HUES64 (cell line): ENCODE results near the gene SLC35B2.

Experiments used
- H3K27ac ChIP-seq: 2 replicates; pipeline ENCODE4 v1.7.0; 2013; ENCODE audit warnings: low read depth, low read length, inconsistent platforms
- H3K27me3 ChIP-seq: 2 replicates; pipeline ENCODE4 v1.6.1; 2013; ENCODE audit warnings: mild to moderate bottlenecking, low read length; ENCODE audit not compliant: insufficient read depth
- H3K36me3 ChIP-seq: 2 replicates; pipeline ENCODE4 v1.6.1; 2013; ENCODE audit warnings: mild to moderate bottlenecking, low read length; ENCODE audit not compliant: insufficient read depth
- H3K4me1 ChIP-seq: 2 replicates; pipeline ENCODE4 v1.6.1; 2013; ENCODE audit warnings: mild to moderate bottlenecking, low read length, moderate library complexity; ENCODE audit not compliant: insufficient read depth
- H3K4me3 ChIP-seq: 2 replicates; pipeline ENCODE4 v1.5.1; 2013; ENCODE audit warnings: mild to moderate bottlenecking, low read length, moderate library complexity
- H3K9ac ChIP-seq: 2 replicates; pipeline ENCODE4 v1.6.1; 2013; ENCODE audit warnings: mild to moderate bottlenecking, low read depth, low read length
- H3K9me3 ChIP-seq: 2 replicates; pipeline ENCODE4 v1.6.1; 2013; ENCODE audit warnings: low read depth, low read length; ENCODE audit not compliant: insufficient read depth
- WGBS: fragments of 150-250, 120-280 bp; methylation state at CpG from one replicate; pipeline ENCODE4 v1.1.7; 2013; ENCODE audit warnings: missing lambda C conversion rate; 5-methylcytosine and 5-hydroxymethylcytosine counted together

Gene SLC35B2

GRCh38 chr6:44211284-44211683 is 46.0 kb downstream of the SLC35B2 start:
- Histone ChIP-seq H3K9me3 (no peaks in the 10 kb centered on the region), H3K4me3 (no peak overlapping the region), H3K36me3 (no peaks in the 10 kb centered on the region), H3K4me1 (peaks cover 7% of the 10 kb centered on the region), H3K9ac (no peak overlapping the region), H3K27ac (no peak overlapping the region), H3K27me3 (no peaks in the 10 kb centered on the region)
- 90% methylated on average over 3 of the region's 3 CpGs for WGBS

DNA sequence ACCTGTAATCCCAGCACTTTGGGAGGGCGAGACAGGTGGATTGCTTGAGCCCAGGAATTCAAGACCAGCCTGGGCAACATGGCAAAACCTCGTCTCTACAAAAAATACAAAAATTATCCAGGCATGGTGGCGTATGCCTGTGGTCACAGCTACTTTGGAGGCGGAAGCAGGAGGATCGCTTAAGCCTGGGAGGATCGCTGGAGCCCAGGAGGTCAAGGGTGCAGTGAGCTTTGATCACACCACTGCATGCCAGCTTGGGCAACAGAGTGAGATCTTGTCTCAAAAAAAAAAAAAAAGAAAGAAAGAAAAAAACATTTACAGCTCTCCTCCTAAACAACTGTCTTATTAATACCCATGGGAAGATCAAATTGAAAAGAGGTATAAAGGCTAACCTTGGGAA is 49.4 kb downstream of the SLC35B2 start:
- WGBS = 96% methylated on average over 6 of the region's 6 CpGs

More for the DNA sequence above, 49.4 kb downstream of the SLC35B2 start:
- no peak overlapping the region for H3K4me3 ChIP-seq
- H3K9me3 ChIP-seq = no peaks in the 10 kb centered on the region
- H3K36me3 ChIP-seq = no peaks in the 10 kb centered on the region
- no peak overlapping the region for H3K9ac ChIP-seq
- no peaks in the 10 kb centered on the region for H3K27me3 ChIP-seq
- peaks cover 22% of the 10 kb centered on the region for H3K4me1 ChIP-seq
- H3K27ac ChIP-seq = no peak overlapping the region
